GM21723 (cell line): Measurements from ENCODE around the gene TAOK2.
"Not testable (repeated sequence)": the region's sequence is repeated elsewhere in the genome, so short reads cannot be mapped to it uniquely, and the experiment has no call there.

ENCODE experiments used
- ATAC-seq: cut with Tn5 transposase; IDR thresholded peaks from one replicate; pipeline ENCODE4 v1.9.1; 2021; ENCODE audit warnings: mild to moderate bottlenecking, moderate library complexity; ENCODE audit not compliant: unreplicated experiment

Gene TAOK2

DNA sequence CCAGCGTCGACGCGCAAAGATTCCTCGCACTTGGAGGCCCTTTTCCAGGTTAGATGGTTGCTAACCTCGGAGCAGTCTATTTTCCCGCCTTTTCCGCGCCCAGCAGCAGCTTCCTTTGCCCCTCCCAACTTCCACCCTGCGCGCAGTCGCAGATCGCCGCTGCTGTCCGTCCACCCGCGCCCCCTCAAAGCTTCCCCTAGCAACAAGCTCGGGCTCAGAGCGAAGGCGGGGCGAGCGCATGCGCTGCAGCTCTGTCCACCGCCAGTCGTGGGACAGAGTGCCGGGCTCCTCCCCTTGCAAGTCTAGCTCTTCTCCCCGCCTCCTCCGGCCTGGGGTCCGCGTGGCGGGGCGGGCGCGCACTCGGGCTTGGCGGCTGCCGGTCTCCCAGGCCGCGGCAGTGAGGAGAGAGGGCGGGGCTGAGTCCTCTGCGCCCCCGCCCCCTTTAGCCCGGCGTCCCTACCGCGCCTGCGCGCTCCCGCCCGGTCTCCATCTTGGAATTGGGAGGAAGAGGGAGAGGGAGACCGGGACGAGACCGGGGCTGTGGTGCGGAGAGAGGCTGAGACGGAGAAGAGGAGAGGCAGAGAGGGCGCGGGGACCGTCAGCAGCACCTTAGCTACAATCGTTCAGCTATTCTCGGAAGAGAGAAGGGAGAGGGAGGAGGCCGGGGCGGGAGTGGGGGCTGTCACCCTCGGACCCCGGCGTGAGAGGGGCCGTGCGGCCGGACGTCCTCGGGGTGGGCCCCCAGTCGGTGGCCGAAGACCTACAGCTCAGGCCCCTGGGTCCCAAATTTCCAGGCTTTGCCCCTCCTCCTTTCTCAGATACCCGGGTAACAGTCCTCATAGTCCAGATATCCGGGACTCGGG is at the start of gene TAOK2:
Gene TAOK2 (plus strand): TSS at position 485 of the 863 bp plus-strand sequence. CDS start 3,905 bp downstream, outside the sequence.
- ATAC-seq = peak; percentile 81

DNA sequence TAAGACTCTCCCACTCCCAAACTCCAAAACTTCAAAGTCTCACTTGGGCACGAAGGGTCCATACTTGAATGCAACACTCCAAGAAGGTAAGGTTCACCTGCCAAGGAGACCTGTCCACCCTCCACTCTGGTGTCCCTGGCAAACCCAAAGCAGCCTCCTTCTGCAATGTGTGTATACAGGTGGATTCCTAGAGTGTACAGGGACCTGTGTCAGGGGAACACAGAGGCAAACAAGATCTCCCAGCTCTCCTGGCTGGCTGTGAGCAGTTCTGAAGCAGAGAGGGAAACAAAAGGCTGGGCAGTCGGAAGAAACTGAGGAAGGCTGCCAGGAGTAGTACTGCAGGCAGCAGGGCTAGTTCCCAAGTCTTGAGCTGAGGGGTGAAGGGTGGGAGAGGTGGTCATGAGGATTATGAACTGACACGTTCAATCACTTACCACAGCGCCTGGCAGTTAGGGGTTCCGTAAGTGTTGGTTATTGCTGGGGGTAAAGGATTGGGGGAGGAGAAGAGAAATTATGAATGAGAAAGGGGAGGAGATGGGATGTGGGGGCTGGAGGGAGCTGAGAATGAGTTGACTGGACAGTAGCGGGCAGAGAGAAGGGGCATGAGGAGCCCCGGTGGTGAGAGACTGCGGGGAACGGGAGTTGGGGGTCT is 48.4 kb upstream of the TAOK2 start:
- no peak for ATAC-seq

DNA sequence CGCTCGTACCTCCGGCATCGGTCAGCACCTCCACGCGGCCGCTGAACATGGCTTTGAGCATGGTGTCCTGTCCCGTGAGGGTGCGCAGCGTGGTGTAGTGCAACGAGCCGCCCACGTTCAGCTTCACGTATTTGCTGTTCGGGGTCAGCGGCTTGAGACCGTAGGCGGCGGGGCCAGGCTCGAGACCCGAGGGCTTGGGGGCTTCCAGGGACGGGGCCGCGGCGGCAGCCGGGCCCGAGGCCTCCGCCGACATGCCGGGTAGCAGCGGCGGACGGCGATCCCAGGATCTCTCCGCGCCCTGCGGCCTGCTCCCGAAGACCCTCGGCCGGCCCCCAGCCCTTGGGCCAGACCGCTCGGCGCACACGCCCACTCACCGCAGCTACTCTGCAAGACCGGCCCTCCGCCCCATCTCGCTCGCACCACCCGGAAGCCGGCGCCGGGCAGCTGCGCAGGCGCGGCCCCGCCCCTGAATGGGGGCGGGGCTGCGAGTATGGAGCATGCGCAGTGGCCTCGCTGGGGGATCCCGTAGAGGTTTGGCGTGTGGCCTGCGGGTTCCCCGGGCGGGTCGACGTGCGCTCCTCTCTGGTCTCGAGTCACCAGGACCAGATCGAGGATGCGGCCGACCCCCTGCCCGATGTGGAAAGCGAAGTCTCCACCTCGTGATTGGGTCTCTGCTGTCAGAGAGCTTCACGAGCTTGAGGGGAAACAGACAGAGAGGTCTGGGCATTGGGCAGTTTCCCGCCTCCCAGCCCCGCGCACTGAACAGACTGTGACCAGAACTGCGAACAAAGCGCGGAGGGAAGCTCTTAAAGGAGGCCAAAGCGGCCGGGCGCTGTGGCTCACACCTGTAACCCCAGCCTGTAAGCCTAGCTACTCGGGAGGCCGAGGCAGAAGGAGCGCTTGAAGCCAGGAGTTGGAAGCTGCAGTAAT is 47.6 kb upstream of the TAOK2 start, which contains the start of gene KCTD13:
Gene KCTD13 (minus strand): TSS at position 446 of the 930 bp plus-strand sequence. CDS start 193 bp downstream, at position 253.
- ATAC-seq = peak; percentile 82

DNA sequence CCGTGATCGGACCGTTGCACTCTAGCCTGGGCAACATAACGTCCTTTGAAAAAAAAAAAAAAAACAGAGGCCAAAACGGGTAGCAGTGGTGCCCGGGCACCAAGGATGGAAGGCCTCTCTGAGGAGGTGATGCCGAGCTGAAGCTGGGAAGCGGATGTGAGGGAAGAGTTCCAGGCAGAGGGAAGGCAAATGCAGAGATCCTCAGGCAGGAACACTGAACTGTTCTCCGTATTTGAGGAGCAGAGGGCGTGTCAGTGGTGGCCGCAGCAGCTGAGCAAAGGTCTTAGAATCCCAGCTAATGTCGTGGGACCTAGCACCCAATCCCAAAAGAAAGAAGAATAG is 47.0 kb upstream of the TAOK2 start:
- peak; percentile 6 for ATAC-seq

DNA sequence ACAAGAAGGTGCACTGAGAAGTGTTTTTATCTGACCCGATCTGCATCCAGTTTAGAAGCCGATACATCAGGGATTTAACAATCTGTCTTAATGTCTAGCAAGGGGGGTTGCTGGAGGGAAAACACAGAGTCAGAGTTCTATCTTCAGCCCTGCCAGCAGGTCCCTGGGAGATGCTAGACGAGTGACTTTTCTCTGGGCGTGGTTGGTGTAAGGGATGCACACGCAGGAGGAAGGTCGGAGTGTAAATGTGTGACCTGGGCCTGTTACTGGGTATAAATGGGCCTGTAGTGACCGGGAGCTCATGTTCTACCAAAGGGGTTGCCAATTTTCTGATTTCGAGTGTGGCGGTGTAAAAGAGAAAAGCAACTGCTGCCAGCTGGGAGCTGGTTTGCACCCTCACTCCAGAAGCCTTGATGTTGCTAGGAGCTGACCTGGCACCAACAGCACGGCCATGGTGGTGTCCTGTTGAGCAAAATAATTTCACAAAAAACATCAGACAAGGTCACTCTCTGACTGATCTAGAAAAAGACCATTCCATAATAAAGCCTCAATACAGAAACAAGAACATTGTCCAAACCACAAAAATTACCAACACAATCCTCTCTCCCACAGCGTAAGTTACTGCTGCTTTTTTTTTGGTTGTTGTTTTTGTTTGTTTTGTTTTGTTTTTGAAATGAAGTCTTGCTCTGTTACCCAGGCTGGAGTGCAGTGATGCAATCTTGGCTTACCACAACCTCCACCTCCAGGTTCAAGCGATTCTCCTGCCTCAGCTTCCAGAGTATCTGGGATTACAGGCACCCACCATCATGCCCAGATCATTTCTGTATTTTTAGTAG is 46.4 kb upstream of the TAOK2 start:
- no peak for ATAC-seq

DNA sequence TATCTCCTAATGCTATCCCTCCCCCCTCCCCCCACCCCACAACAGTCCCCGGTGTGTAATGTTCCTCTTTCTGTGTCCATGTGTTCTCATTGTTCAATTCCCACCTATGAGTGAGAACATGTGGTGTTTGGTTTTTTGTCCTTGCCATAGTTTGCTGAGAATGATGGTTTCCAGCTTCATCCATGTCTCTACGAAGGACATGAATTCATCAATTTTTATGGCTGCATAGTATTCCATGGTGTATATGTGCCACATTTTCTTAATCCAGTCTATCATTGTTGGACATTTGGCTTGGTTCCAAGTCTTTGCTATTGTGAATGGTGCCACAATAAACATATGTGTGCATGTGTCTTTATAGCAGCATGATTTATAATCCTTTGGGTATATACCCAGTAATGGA is 41.9 kb upstream of the TAOK2 start:
- not testable (repeated sequence) for ATAC-seq

DNA sequence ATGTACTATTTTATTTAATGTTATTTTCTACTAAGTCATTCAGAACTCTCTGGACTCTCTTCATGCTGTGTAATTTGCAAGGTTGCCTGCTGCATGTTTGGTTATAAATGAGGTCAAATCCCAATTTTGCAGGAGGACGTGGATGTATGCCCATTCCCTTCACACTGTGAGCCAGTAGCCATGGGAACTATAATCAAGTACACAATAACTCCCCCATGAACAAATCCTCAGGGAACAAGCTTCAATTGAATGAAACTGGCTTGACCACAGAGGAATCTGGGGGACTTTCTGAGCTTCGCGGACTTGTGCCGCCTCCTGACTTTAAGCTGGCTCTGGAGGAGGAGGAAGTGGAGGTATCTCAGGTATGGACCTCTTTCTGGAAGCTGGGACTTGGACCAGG is 33.0 kb upstream of the TAOK2 start:
- no peak for ATAC-seq

DNA sequence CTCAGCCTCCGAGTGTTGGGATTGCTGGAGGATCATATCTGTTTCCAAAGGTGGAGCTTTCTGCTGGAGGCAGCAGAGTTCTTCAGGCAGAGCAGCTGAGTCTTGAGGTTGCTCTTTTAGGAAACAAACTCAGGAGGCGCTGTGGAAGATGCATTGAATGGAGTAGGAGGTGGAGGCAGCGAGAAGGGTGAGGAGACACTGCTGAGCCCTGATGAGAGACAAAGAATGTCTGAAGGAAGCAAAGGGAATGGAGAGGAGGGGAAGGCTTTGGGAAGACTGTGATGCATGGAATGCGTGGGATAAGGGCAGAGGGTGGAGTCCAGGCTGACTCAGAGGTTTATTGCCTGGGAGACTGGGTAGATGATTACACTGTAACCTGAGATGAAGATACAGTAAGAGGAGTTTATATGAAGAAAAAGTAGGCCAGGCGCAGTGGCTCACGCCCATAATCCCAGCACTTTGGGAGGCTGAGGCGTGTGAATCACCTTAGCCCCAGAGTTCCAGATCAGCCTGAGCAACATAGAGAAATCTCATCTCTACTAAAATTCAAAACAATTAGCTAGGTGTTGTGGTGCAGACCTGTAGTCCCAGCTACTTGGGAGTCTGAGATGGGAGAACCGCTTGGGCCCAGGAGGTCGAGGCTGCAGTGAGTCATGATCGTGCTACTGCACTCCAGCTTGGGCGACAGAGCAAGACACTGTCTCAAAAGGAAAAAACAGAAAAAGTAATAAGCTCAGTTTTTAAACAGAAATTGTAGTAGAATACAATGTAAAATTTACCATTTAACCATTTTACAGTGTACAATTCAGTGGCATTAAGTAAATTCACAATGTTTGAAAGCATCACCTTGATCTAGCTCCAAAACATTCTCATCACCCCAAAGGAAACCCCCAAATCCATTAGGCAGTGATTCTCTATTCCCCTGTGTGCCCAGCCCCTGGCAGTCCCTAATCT is 29.5 kb upstream of the TAOK2 start:
- ATAC-seq = no peak

DNA sequence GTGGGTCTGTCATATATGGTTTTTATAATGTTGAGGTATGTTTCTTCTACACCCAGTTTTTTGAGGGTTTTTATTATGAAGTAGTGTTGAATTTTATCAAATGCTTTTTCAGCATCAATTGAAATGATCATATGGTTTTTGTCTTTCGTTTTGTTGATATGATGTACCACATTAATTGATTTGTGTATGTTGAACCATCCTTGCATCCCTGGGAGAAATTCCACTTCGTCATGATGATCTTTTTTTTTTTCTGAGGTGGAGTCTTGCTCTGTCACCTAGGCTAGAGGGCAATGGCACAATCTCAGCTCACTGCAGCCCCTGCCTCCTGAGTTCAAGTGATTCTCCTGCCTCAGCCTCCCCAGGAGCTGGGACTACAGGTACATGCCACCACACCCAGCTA is 25.8 kb upstream of the TAOK2 start:
- ATAC-seq = no peak

DNA sequence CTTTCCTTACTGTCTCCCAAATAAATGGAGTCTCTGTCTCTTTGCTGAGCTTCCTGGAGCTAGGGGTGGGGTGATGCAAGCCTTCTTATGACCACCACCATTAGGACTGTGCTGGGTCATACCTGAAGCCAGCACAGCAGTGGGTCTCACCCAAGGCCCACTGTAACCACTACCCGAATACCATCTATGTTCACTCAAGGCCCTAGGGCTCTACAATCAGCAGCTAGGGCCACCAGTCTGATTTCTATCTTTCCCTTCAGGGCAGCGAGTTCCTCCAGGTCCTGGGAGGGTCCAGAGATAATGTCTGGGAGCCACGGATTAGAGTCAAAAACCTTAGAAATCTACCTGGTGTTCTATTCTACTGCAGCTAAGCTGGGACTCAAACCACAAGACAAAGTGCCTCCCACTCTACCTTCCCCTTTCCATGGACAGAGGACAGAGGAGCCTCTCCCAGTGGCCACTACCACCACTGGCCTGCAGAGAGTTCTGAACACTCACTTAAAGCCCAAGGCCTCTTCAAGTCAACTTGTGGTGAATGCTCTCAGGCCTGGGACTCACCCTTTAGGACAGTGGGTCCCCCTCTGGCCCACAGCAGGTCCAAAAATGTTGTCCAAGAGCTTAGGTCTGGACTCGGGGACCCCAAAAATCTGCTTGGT is 22.7 kb upstream of the TAOK2 start:
- ATAC-seq = no peak

DNA sequence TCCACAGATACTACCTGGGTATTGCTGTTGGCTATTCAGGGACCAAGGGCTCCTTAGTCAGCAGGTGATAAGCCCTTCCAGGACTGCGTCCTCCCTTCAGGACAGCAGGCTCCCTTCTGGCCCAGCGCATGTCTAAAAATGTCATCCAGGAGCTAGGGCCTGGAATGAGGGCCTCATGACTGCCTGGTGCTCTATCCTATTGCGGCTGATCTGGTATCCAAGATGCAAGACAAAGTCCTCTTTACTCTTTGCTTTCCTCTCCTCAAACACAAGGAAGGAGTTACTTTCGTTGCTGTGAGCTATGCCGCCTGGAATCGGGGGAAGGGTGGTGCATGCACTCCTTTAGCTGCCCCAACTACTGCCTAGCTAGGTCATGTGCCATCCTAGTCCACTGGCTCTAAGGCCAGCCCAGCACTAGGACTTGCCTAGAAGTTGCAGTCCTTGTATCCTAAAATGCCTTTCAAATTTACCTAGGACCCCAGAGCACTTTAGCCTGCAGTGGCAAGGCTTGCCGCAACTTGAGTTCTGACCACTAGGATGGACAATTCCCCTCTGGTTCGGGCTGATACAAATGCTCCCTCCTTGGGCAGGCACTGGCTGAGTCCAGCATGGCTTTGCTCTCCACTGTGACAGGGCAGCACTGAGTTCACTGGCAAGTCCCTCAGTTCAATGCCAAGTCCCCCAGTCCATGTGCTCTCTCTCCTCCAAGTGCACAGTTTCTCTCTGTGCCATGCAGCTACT is 21.9 kb upstream of the TAOK2 start:
- no peak for ATAC-seq

DNA sequence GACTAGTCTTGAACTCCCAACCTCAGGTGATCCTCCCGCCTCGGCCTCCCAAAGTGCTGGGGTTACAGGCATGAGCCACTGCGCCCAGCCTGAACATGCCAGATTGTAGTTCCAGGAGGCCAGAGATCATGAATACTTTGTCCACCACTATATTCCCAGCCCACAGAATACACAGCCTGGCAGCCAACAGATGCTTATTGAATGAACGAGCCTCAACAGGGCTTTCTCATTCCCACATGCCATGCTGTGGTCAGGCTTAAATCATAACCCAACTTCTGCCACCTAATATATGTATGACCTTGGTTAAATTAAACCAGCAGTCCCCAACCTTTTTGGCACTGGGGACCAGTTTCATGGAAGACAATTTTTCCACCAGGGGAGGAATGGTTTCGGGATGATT is 14.9 kb upstream of the TAOK2 start:
- no peak for ATAC-seq

DNA sequence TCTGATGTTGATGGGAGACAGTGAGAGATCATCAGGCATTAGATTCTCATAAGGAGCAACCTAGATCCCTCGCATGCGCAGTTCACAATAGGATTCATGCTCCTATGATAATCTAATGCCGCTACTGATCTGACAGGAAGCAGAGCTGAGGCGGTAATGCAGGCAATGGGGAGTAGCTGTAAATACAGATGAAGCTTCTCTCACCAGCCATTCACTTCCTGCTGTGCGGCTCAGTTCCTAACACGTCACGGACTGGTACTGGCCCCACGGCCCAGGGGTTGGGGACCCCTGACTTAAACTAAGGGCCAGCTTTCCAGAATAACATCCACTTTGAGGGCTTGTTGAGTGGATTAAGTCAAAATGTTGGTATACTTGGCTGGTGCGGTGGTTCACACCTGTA is 14.4 kb upstream of the TAOK2 start:
- ATAC-seq = no peak

DNA sequence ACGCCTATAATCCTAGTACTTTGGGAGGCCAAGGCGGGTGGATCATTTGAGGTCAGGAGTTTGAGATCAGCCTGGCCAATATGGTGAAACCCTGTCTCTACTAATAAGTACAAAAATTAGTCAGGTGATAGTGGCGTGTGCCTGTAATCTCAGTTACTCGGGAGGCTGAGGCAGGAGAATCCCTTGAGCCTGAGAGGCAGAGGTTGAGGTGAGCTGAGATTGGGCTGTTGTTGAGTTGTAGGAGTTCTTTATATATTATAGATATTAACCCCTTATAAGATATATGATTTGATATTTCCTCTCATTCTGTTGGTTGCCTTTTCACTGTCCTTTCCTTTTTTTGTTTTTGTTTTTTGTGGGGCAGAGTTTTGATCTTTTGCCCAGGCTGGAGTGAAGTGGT is 13.8 kb upstream of the TAOK2 start:
- ATAC-seq = not testable (repeated sequence)

DNA sequence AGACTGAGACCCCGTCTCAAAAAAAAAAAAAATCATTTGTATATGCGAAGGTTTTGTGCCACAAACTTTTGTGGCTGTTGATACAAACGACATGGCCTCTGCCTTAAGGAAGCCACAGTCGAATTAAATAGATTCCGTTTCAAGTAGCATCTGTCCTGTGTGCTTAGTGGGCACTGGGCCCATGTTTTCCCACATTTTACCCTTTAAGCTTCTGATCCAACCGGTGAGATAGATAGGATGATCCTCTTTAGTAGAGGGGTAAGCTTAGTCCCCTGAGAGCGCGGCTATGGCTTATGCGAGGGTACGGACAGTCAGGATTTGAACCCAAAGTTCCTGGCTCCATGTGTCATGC is 12.6 kb upstream of the TAOK2 start:
- ATAC-seq = no peak

DNA sequence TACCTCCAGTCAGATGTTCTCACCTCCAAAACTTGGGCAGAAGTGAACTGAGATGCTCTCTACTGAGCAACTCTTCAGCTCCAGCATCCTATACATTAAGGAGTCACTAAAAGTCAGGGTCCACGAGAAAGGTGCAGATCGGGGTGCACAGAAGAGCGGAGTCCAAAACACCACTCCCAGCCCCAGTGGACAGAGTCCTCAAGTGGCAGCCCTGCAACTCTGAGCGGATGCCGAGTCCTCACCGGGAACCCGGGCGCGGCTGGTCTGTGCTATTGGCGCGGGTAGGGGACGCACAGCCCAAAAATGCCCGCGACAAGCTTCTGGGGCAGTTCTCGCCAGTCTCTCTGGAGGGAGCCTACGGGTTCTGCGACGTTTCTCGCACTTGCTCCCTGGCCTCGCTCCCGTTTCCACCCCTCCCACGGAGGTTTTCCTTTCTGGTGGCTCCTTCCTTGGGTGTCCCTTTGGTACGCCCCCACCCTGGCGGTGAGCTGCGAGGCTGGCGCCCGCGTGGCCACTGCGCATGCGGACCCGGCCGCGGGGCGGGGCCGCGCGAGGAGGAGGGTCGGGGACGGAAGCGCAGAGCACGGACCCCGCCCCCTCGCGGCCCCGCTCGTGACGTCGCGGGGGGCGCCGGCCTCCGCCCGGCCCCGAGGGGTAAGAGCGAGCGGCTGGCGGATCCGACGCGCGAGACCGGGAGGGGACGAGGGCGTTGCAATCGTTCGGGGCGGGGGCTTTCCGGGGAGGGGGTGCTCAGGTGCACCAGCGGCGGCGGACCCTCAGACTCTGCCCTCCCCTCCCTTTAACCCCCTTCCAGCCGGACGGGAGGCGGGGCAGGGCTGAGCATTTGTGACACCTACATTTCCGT is 12.0 kb upstream of the TAOK2 start, which contains the start of gene TMEM219:
Gene TMEM219 (plus strand): TSS at position 601 of the 865 bp plus-strand sequence. CDS start 1,065 bp downstream, outside the sequence.
- ATAC-seq = peak; percentile 75
